ENCODE results near the gene RTN1.

- TF ChIP-seq CTCF (IDR thresholded peaks at IDR 0.05; ENCODE audit: low read length) (no peak), EZH2 (optimal IDR thresholded peaks at IDR 0.05; ENCODE audit: low read depth, low read length) (no peak), EZH2phosphoT487 (IDR thresholded peaks at IDR 0.05; ENCODE audit: low read length) (no peak)
Measured at GRCh38 chr14:59863806-59864525, 6.6 kb downstream of the RTN1 start.

Data from MM.1S (cell line).